ENCODE results near the gene LTBP2.

The LTBP2 gene

GRCh38 chr14:74505831-74506230, 106.2 kb downstream of the LTBP2 start:
- Mint-ChIP-seq H3K27me3 (no peaks in the 10 kb centered on the region), H3K4me1 (ENCODE audit: low read depth) (no peaks in the 10 kb centered on the region), H3K36me3 (ENCODE audit: low read depth) (no peaks in the 10 kb centered on the region), H3K27ac (no peak overlapping the region), H3K9me3 (no peaks in the 10 kb centered on the region), H3K4me3 (no peak overlapping the region)

- Mint-ChIP-seq H3K4me3 (no peak overlapping the region), H3K27me3 (no peaks in the 10 kb centered on the region), H3K27ac (no peak overlapping the region)
Measured at GRCh38 chr14:74504874-74505720, 106.9 kb downstream of the LTBP2 start.

GRCh38 chr14:74504412-74504811, 107.6 kb downstream of the LTBP2 start:
- H3K4me1 Mint-ChIP-seq (ENCODE audit: low read depth) = no peaks in the 10 kb centered on the region
- H3K27ac Mint-ChIP-seq = no peak overlapping the region
- H3K36me3 Mint-ChIP-seq (ENCODE audit: low read depth) = no peaks in the 10 kb centered on the region
- no peaks in the 10 kb centered on the region for H3K27me3 Mint-ChIP-seq
- no peak overlapping the region for H3K4me3 Mint-ChIP-seq
- H3K9me3 Mint-ChIP-seq = no peaks in the 10 kb centered on the region

More at GRCh38 chr14:74504874-74505720, 106.9 kb downstream of the LTBP2 start:
- Mint-ChIP-seq H3K4me1 (ENCODE audit: low read depth) (no peaks in the 10 kb centered on the region), H3K36me3 (ENCODE audit: low read depth) (no peaks in the 10 kb centered on the region), H3K9me3 (no peaks in the 10 kb centered on the region)

- Mint-ChIP-seq H3K36me3 (ENCODE audit: low read depth) (no peaks in the 10 kb centered on the region), H3K4me1 (ENCODE audit: low read depth) (no peaks in the 10 kb centered on the region), H3K9me3 (no peaks in the 10 kb centered on the region), H3K27ac (no peak overlapping the region), H3K27me3 (no peaks in the 10 kb centered on the region), H3K4me3 (no peak overlapping the region)
Measured at GRCh38 chr14:74503938-74504335, 108.1 kb downstream of the LTBP2 start.

- Mint-ChIP-seq H3K4me3 (no peak overlapping the region), H3K27me3 (no peaks in the 10 kb centered on the region), H3K9me3 (no peaks in the 10 kb centered on the region), H3K4me1 (ENCODE audit: low read depth) (no peaks in the 10 kb centered on the region), H3K27ac (no peak overlapping the region), H3K36me3 (ENCODE audit: low read depth) (no peaks in the 10 kb centered on the region)
Measured at GRCh38 chr14:74503291-74503937, 108.6 kb downstream of the LTBP2 start.

GRCh38 chr14:74502236-74503019, 109.6 kb downstream of the LTBP2 start:
- Mint-ChIP-seq H3K27ac (no peak overlapping the region), H3K9me3 (no peaks in the 10 kb centered on the region), H3K36me3 (ENCODE audit: low read depth) (no peaks in the 10 kb centered on the region), H3K4me3 (no peak overlapping the region), H3K27me3 (no peaks in the 10 kb centered on the region), H3K4me1 (ENCODE audit: low read depth) (no peaks in the 10 kb centered on the region)

- Mint-ChIP-seq H3K9me3 (no peaks in the 10 kb centered on the region), H3K36me3 (ENCODE audit: low read depth) (peaks cover under 1% of the 10 kb centered on the region), H3K4me1 (ENCODE audit: low read depth) (no peaks in the 10 kb centered on the region), H3K27me3 (no peaks in the 10 kb centered on the region), H3K27ac (no peak overlapping the region), H3K4me3 (no peak overlapping the region)
Measured at GRCh38 chr14:74501691-74502090, 110.3 kb downstream of the LTBP2 start.

GRCh38 chr14:74501135-74501614, 110.9 kb downstream of the LTBP2 start:
- H3K4me1 Mint-ChIP-seq (ENCODE audit: low read depth) = no peaks in the 10 kb centered on the region
- H3K27ac Mint-ChIP-seq = no peak overlapping the region

GRCh38 chr14:74500417-74501134, 111.5 kb downstream of the LTBP2 start:
- Mint-ChIP-seq H3K36me3 (ENCODE audit: low read depth) (peaks cover 4% of the 10 kb centered on the region), H3K27me3 (no peaks in the 10 kb centered on the region), H3K27ac (no peak overlapping the region), H3K9me3 (no peaks in the 10 kb centered on the region), H3K4me1 (ENCODE audit: low read depth) (peaks cover 4% of the 10 kb centered on the region), H3K4me3 (no peak overlapping the region)

More at GRCh38 chr14:74501135-74501614, 110.9 kb downstream of the LTBP2 start:
- Mint-ChIP-seq H3K9me3 (no peaks in the 10 kb centered on the region), H3K27me3 (no peaks in the 10 kb centered on the region), H3K4me3 (no peak overlapping the region), H3K36me3 (ENCODE audit: low read depth) (peaks cover 4% of the 10 kb centered on the region)

- H3K4me3 Mint-ChIP-seq = peak overlapping the region; percentile 91
- H3K9me3 Mint-ChIP-seq = no peaks in the 10 kb centered on the region
- no peaks in the 10 kb centered on the region for H3K27me3 Mint-ChIP-seq
- H3K36me3 Mint-ChIP-seq (ENCODE audit: low read depth) = peaks cover 9% of the 10 kb centered on the region
- H3K27ac Mint-ChIP-seq = peak overlapping the region; percentile 90
- H3K4me1 Mint-ChIP-seq (ENCODE audit: low read depth) = peaks cover 25% of the 10 kb centered on the region
Measured at GRCh38 chr14:74495356-74495755, 116.7 kb downstream of the LTBP2 start.

GRCh38 chr14:74493343-74494261, 118.4 kb downstream of the LTBP2 start, which contains the start of gene ISCA2:
Gene ISCA2 (plus strand): TSS chr14:74493765. CDS start chr14:74493775, 10 bp downstream.
- no peaks in the 10 kb centered on the region for H3K9me3 Mint-ChIP-seq
- H3K36me3 Mint-ChIP-seq (ENCODE audit: low read depth) = peaks cover 9% of the 10 kb centered on the region
- H3K4me1 Mint-ChIP-seq (ENCODE audit: low read depth) = peaks cover 38% of the 10 kb centered on the region
- H3K27me3 Mint-ChIP-seq = no peaks in the 10 kb centered on the region
- H3K4me3 Mint-ChIP-seq = peak within 1 kb of the TSS; percentile 91
- peak within 1 kb of the TSS; percentile 90 for H3K27ac Mint-ChIP-seq

- peak within 1 kb of the TSS; percentile 91 for H3K4me3 Mint-ChIP-seq
- peak within 1 kb of the TSS; percentile 90 for H3K27ac Mint-ChIP-seq
- peaks cover 39% of the 10 kb centered on the region for H3K4me1 Mint-ChIP-seq (ENCODE audit: low read depth)
- H3K27me3 Mint-ChIP-seq = no peaks in the 10 kb centered on the region
- H3K36me3 Mint-ChIP-seq (ENCODE audit: low read depth) = peaks cover 9% of the 10 kb centered on the region
- H3K9me3 Mint-ChIP-seq = no peaks in the 10 kb centered on the region
Measured at GRCh38 chr14:74492776-74493342, 119.2 kb downstream of the LTBP2 start, which contains the start of gene NPC2. Gene NPC2 (minus strand): TSS chr14:74493305. CDS start chr14:74493274, 31 bp downstream.
